ENCODE data around the gene SUSD4. TPM values are rescaled to one million over a fixed set of nuclear protein-coding genes. Genes with fewer than 3 reads are reported as not detected.

SUSD4 gene
- total and polyA plus RNA-seq, 9 of the 15 experiments (the other 6 are each of a cell fraction or from before 2014, with no cell fraction given): 0.06 to 1.7 (median 0.09) TPM; not detected in 4

GRCh38 chr1:223215026-223215425 is 148.9 kb downstream of the SUSD4 start:
- intact Hi-C loops (cut with micrococcal nuclease): no loop called here
- FAIRE-seq (no peak), ATAC-seq (no peak), DNase-seq (ENCODE audit: extremely low read depth in 1 of 4, low spot score in 3 of 4) (no peak)
- Histone ChIP-seq H3K27me3 (ENCODE audit: control insufficient read depth in 2 of 2, insufficient read depth in 2 of 2, low read length in 2 of 2) (no peaks in the 10 kb centered on the region; a peak in 1 of 5 replicates), H3K9me3 (replicated peaks; ENCODE audit: control insufficient read depth, insufficient read depth, low read depth, low read length) (no peaks in the 10 kb centered on the region), H3K79me2 (ENCODE audit: control insufficient read depth, insufficient read depth, low read length) (no peaks in the 10 kb centered on the region), H3K4me3 (no peak overlapping the region), H4K20me1 (replicated peaks; ENCODE audit: control insufficient read depth, insufficient read depth, low read length) (no peaks in the 10 kb centered on the region), H2AFZ (ENCODE audit: low read depth, low read length) (no peak overlapping the region), H3K4me2 (ENCODE audit: insufficient read depth, low read length) (no peak overlapping the region), H3K27ac (ENCODE audit: extremely low read depth, low read depth, low read length) (no peak overlapping the region), H3K4me1 (replicated peaks in 1 of 2; ENCODE audit: control insufficient read depth in 2 of 2, insufficient read depth in 2 of 2, low read length in 2 of 2) (peaks cover 0 to 13% of the 10 kb centered on the region in 2 experiments; a peak in 3 of 5 replicates), H3K9ac (ENCODE audit: insufficient read depth in 1 of 2, low read depth in 2 of 2, low read length in 2 of 2) (no peak overlapping the region), H3K36me3 (ENCODE audit: control insufficient read depth, insufficient read depth, low read length) (no peaks in the 10 kb centered on the region), H3K9me1 (ENCODE audit: control insufficient read depth, insufficient read depth, low read length) (no peaks in the 10 kb centered on the region)
- ChIA-PET CTCF (ENCODE audit: low intra/inter-chr PET ratio) (no interaction called here), POLR2A (interaction anchor here (0.6 kb wide), 1 partner anchor 40 kb away, joined by 3 read pairs; no protein-coding TSS in a partner anchor)
- no peak for TF ChIP-seq BDP1 (IDR thresholded peaks at IDR 0.05; ENCODE audit: insufficient read depth, insufficient read length)
- TF ChIP-seq ZNF280A (IDR thresholded peaks at IDR 0.05; ENCODE audit: low read depth, partially characterized antibody): no peak
- no peak for TF ChIP-seq CREB1 (IDR thresholded peaks at IDR 0.05)
- no peak for TF ChIP-seq CREB1 (CRISPR knock-in tag; IDR thresholded peaks at IDR 0.05)
- TF ChIP-seq SPI1 (IDR thresholded peaks at IDR 0.05; ENCODE audit: borderline replicate concordance, low read depth, low read length): no peak
- no peak for TF ChIP-seq ZNF12 (CRISPR knock-in tag; IDR thresholded peaks at IDR 0.05)
- no peak for TF ChIP-seq E2F1 (CRISPR knock-in tag; IDR thresholded peaks at IDR 0.05)
- TF ChIP-seq CGGBP1 (CRISPR knock-in tag; IDR thresholded peaks at IDR 0.05): no peak
- TF ChIP-seq SREBF1 (IDR thresholded peaks at IDR 0.05; ENCODE audit: borderline replicate concordance, low read depth, low read length): no peak
- TF ChIP-seq PURB (CRISPR knock-in tag; IDR thresholded peaks at IDR 0.05; ENCODE audit: low read depth): no peak
- TF ChIP-seq GTF2A2 (tag; IDR thresholded peaks at IDR 0.05): no peak
- no peak for TF ChIP-seq ELK1 (CRISPR knock-in tag; IDR thresholded peaks at IDR 0.05)
- WGBS (ENCODE audit: insufficient coverage, low coverage, missing lambda C conversion rate): 50% methylated on average over 5 of the region's 6 CpGs
- in situ Hi-C loops (cut with MboI): no loop called here
- BruUV-seq (replicated peaks): no TSS peak

Data from K562 (cell line).